ENCODE results near the gene TRIL.

The TRIL gene

GRCh38 chr7:28989211-28989980 is 31.3 kb upstream of the TRIL start:
- intact Hi-C loops (cut with micrococcal nuclease), result no loop called here

GRCh38 chr7:28988810-28989209 is 30.7 kb upstream of the TRIL start:
- intact Hi-C loops (cut with micrococcal nuclease), result no loop called here
- no peak overlapping the region for H3K4me3 Mint-ChIP-seq
- H3K27me3 Mint-ChIP-seq, result peaks cover 2% of the 10 kb centered on the region
- no peaks in the 10 kb centered on the region for H3K9me3 Mint-ChIP-seq
- H3K4me1 Mint-ChIP-seq (ENCODE audit: low read depth), result peaks cover 46% of the 10 kb centered on the region
- no peak overlapping the region for H3K27ac Mint-ChIP-seq
- H3K36me3 Mint-ChIP-seq (ENCODE audit: low read depth), result peaks cover 11% of the 10 kb centered on the region

More at GRCh38 chr7:28989211-28989980, 31.3 kb upstream of the TRIL start:
- H3K9me3 Mint-ChIP-seq, result no peaks in the 10 kb centered on the region
- H3K27me3 Mint-ChIP-seq, result peaks cover 2% of the 10 kb centered on the region
- H3K4me1 Mint-ChIP-seq (ENCODE audit: low read depth), result peaks cover 40% of the 10 kb centered on the region
- peaks cover 16% of the 10 kb centered on the region for H3K36me3 Mint-ChIP-seq (ENCODE audit: low read depth)
- no peak overlapping the region for H3K4me3 Mint-ChIP-seq
- H3K27ac Mint-ChIP-seq, result no peak overlapping the region

- peaks cover 3% of the 10 kb centered on the region for H3K36me3 Mint-ChIP-seq (ENCODE audit: low read depth)
- no peak overlapping the region for H3K27ac Mint-ChIP-seq
- peaks cover 2% of the 10 kb centered on the region for H3K27me3 Mint-ChIP-seq
- no peak overlapping the region for H3K4me3 Mint-ChIP-seq
- H3K4me1 Mint-ChIP-seq (ENCODE audit: low read depth), result peaks cover 51% of the 10 kb centered on the region
- intact Hi-C loops (cut with micrococcal nuclease), result no loop called here
- no peaks in the 10 kb centered on the region for H3K9me3 Mint-ChIP-seq
These were observed 30.0 kb upstream of the TRIL start for GRCh38 chr7:28988091-28988490.

- H3K27me3 Mint-ChIP-seq, result peaks cover 2% of the 10 kb centered on the region
- intact Hi-C loops (cut with micrococcal nuclease), result no loop called here
These were observed 28.6 kb upstream of the TRIL start for GRCh38 chr7:28986765-28987110.

GRCh38 chr7:28986028-28986764 is 28.1 kb upstream of the TRIL start:
- Mint-ChIP-seq H3K4me1 (ENCODE audit: low read depth) (peaks cover 51% of the 10 kb centered on the region), H3K36me3 (ENCODE audit: low read depth) (no peaks in the 10 kb centered on the region), H3K27me3 (peaks cover 2% of the 10 kb centered on the region), H3K4me3 (no peak overlapping the region), H3K27ac (peak overlapping the region; percentile 15), H3K9me3 (no peaks in the 10 kb centered on the region)
- intact Hi-C loops (cut with micrococcal nuclease), result no loop called here

More at GRCh38 chr7:28986765-28987110, 28.6 kb upstream of the TRIL start:
- Mint-ChIP-seq H3K4me3 (no peak overlapping the region), H3K27ac (peak overlapping the region; percentile 15), H3K4me1 (ENCODE audit: low read depth) (peaks cover 51% of the 10 kb centered on the region), H3K36me3 (ENCODE audit: low read depth) (no peaks in the 10 kb centered on the region), H3K9me3 (no peaks in the 10 kb centered on the region)

GRCh38 chr7:28984631-28985030 is 26.5 kb upstream of the TRIL start:
- peaks cover 4% of the 10 kb centered on the region for H3K27me3 Mint-ChIP-seq
- intact Hi-C loops (cut with micrococcal nuclease), result no loop called here
- no peaks in the 10 kb centered on the region for H3K9me3 Mint-ChIP-seq
- H3K27ac Mint-ChIP-seq, result peak overlapping the region; percentile 67
- H3K4me1 Mint-ChIP-seq (ENCODE audit: low read depth), result peaks cover 51% of the 10 kb centered on the region
- no peaks in the 10 kb centered on the region for H3K36me3 Mint-ChIP-seq (ENCODE audit: low read depth)
- no peak overlapping the region for H3K4me3 Mint-ChIP-seq

GRCh38 chr7:28984217-28984616 is 26.1 kb upstream of the TRIL start:
- Mint-ChIP-seq H3K4me3 (no peak overlapping the region), H3K27me3 (peaks cover 6% of the 10 kb centered on the region), H3K9me3 (no peaks in the 10 kb centered on the region), H3K36me3 (ENCODE audit: low read depth) (no peaks in the 10 kb centered on the region), H3K27ac (peak overlapping the region; percentile 60), H3K4me1 (ENCODE audit: low read depth) (peaks cover 51% of the 10 kb centered on the region)
- intact Hi-C loops (cut with micrococcal nuclease), result no loop called here

- no peak overlapping the region for H3K4me3 Mint-ChIP-seq
- H3K9me3 Mint-ChIP-seq, result no peaks in the 10 kb centered on the region
- intact Hi-C loops (cut with micrococcal nuclease), result no loop called here
- peak overlapping the region; percentile 60 for H3K27ac Mint-ChIP-seq
- no peaks in the 10 kb centered on the region for H3K36me3 Mint-ChIP-seq (ENCODE audit: low read depth)
- H3K4me1 Mint-ChIP-seq (ENCODE audit: low read depth), result peaks cover 51% of the 10 kb centered on the region
- peaks cover 6% of the 10 kb centered on the region for H3K27me3 Mint-ChIP-seq
These were observed 25.5 kb upstream of the TRIL start for GRCh38 chr7:28983396-28984190.

- Mint-ChIP-seq H3K4me3 (no peak overlapping the region), H3K9me3 (no peaks in the 10 kb centered on the region)
These were observed 23.0 kb upstream of the TRIL start for GRCh38 chr7:28981161-28981465.

GRCh38 chr7:28980451-28981160 is 22.5 kb upstream of the TRIL start:
- H3K27me3 Mint-ChIP-seq, result peaks cover 4% of the 10 kb centered on the region
- H3K4me3 Mint-ChIP-seq, result no peak overlapping the region
- intact Hi-C loops (cut with micrococcal nuclease), result no loop called here
- no peaks in the 10 kb centered on the region for H3K36me3 Mint-ChIP-seq (ENCODE audit: low read depth)
- H3K4me1 Mint-ChIP-seq (ENCODE audit: low read depth), result peaks cover 21% of the 10 kb centered on the region
- no peak overlapping the region for H3K27ac Mint-ChIP-seq
- no peaks in the 10 kb centered on the region for H3K9me3 Mint-ChIP-seq

More at GRCh38 chr7:28981161-28981465, 23.0 kb upstream of the TRIL start:
- Mint-ChIP-seq H3K27ac (no peak overlapping the region), H3K27me3 (peaks cover 5% of the 10 kb centered on the region), H3K4me1 (ENCODE audit: low read depth) (peaks cover 26% of the 10 kb centered on the region), H3K36me3 (ENCODE audit: low read depth) (no peaks in the 10 kb centered on the region)
- intact Hi-C loops (cut with micrococcal nuclease), result no loop called here

GRCh38 chr7:28979776-28980175 is 21.6 kb upstream of the TRIL start:
- Mint-ChIP-seq H3K27ac (no peak overlapping the region), H3K4me3 (no peak overlapping the region), H3K36me3 (ENCODE audit: low read depth) (no peaks in the 10 kb centered on the region), H3K27me3 (peaks cover 6% of the 10 kb centered on the region), H3K9me3 (peaks cover 7% of the 10 kb centered on the region), H3K4me1 (ENCODE audit: low read depth) (peaks cover 13% of the 10 kb centered on the region)
- intact Hi-C loops (cut with micrococcal nuclease), result no loop called here

GRCh38 chr7:28977881-28978280 is 19.8 kb upstream of the TRIL start:
- H3K4me1 Mint-ChIP-seq (ENCODE audit: low read depth), result no peaks in the 10 kb centered on the region
- intact Hi-C loops (cut with micrococcal nuclease), result no loop called here
- H3K36me3 Mint-ChIP-seq (ENCODE audit: low read depth), result no peaks in the 10 kb centered on the region
- no peak overlapping the region for H3K4me3 Mint-ChIP-seq
- no peak overlapping the region for H3K27ac Mint-ChIP-seq
- H3K9me3 Mint-ChIP-seq, result peaks cover 23% of the 10 kb centered on the region
- H3K27me3 Mint-ChIP-seq, result peaks cover 14% of the 10 kb centered on the region

GRCh38 chr7:28976022-28976421 is 17.9 kb upstream of the TRIL start:
- no peaks in the 10 kb centered on the region for H3K36me3 Mint-ChIP-seq (ENCODE audit: low read depth)
- H3K27ac Mint-ChIP-seq, result no peak overlapping the region
- intact Hi-C loops (cut with micrococcal nuclease), result no loop called here
- H3K4me1 Mint-ChIP-seq (ENCODE audit: low read depth), result no peaks in the 10 kb centered on the region
- H3K9me3 Mint-ChIP-seq, result peaks cover 39% of the 10 kb centered on the region
- H3K27me3 Mint-ChIP-seq, result peaks cover 14% of the 10 kb centered on the region
- H3K4me3 Mint-ChIP-seq, result no peak overlapping the region

Data from dendritic cell treated with granulocyte-macrophage colony-stimulating factor and Interleukin-4, amounts not matched to agents 40 ng/mL and 50 ng/mL, for 4 days (primary cell).